GM06990 (cell line): Measurements from ENCODE around the gene WHAMM.
"Not testable (repeated sequence)": the region's sequence is repeated elsewhere in the genome, so short reads cannot be mapped to it uniquely, and the experiment has no call there.

Source experiments
- DNase-seq: peaks from one replicate; pipeline ENCODE4 v3.0.0-alpha.2; 2011; ENCODE audit not compliant: insufficient read length; ENCODE audit errors: extremely low read depth
- H3K27me3 ChIP-seq: replicated peaks from 2 replicates; pipeline ENCODE4 v1.6.0; 2011; ENCODE audit warnings: low read length; ENCODE audit not compliant: control insufficient read depth, insufficient read depth
- H3K36me3 ChIP-seq: 2 replicates; pipeline ENCODE4 v1.5.1; 2011; ENCODE audit warnings: low read length; ENCODE audit not compliant: control insufficient read depth, insufficient read depth
- H3K4me3 ChIP-seq: replicated peaks from 2 replicates; pipeline ENCODE4 v1.5.1; 2011; ENCODE audit warnings: low read depth, mild to moderate bottlenecking, control low read depth, low read length
- CTCF ChIP-seq: IDR thresholded peaks from 2 replicates; pipeline ENCODE4 v1.5.1; 2011; ENCODE audit warnings: low read length, control low read depth, mild to moderate bottlenecking, inconsistent platforms; ENCODE audit not compliant: insufficient read depth, poor library complexity, severe bottlenecking

WHAMM gene

GRCh38 chr15:82820128-82820527 lies 10.7 kb downstream of the WHAMM start:
- Histone ChIP-seq H3K36me3 (peaks cover 9% of the 10 kb centered on the region), H3K4me3 (no peak overlapping the region), H3K27me3 (no peaks in the 10 kb centered on the region)
- DNase-seq: no peak
- TF ChIP-seq CTCF: no peak

GRCh38 chr15:82821396-82821795 lies 12.0 kb downstream of the WHAMM start:
- H3K36me3 ChIP-seq: peaks cover 11% of the 10 kb centered on the region
- not testable (repeated sequence) for DNase-seq, H3K27me3 ChIP-seq, H3K4me3 ChIP-seq

- not testable (repeated sequence) for DNase-seq, H3K27me3 ChIP-seq, H3K4me3 ChIP-seq
- peaks cover 11% of the 10 kb centered on the region for H3K36me3 ChIP-seq
Observed at GRCh38 chr15:82821851-82822250, 12.4 kb downstream of the WHAMM start.

- H3K36me3 ChIP-seq: peaks cover 8% of the 10 kb centered on the region
- no peak for DNase-seq
Observed at GRCh38 chr15:82823049-82823448, 13.6 kb downstream of the WHAMM start.

GRCh38 chr15:82828075-82828474 lies 18.6 kb downstream of the WHAMM start:
- DNase-seq: no peak
- TF ChIP-seq CTCF: no peak
- H3K36me3 ChIP-seq: peaks cover 23% of the 10 kb centered on the region
- H3K4me3 ChIP-seq: no peak overlapping the region
- no peaks in the 10 kb centered on the region for H3K27me3 ChIP-seq

More at GRCh38 chr15:82823049-82823448, 13.6 kb downstream of the WHAMM start:
- H3K4me3 ChIP-seq: no peak overlapping the region
- no peaks in the 10 kb centered on the region for H3K27me3 ChIP-seq
- TF ChIP-seq CTCF: no peak

GRCh38 chr15:82829234-82829633 lies 19.8 kb downstream of the WHAMM start:
- DNase-seq: no peak
- H3K27me3 ChIP-seq: no peaks in the 10 kb centered on the region
- no peak overlapping the region for H3K4me3 ChIP-seq
- peaks cover 28% of the 10 kb centered on the region for H3K36me3 ChIP-seq
- TF ChIP-seq CTCF: no peak

GRCh38 chr15:82830427-82831173 lies 21.2 kb downstream of the WHAMM start:
- no peak for DNase-seq
- H3K4me3 ChIP-seq: no peak overlapping the region
- no peak for TF ChIP-seq CTCF
- no peaks in the 10 kb centered on the region for H3K27me3 ChIP-seq
- H3K36me3 ChIP-seq: peaks cover 32% of the 10 kb centered on the region
